Esophagus muscularis mucosa (tissue), 4 donors: ENCODE results near the gene RNF220. TPM values are rescaled to one million over a fixed set of nuclear protein-coding genes. Genes with fewer than 3 reads are reported as not detected.

Source experiments
- DNase-seq: peaks from one replicate; pipeline ENCODE4 v3.0.0-alpha.2; 2017; ENCODE audit errors: extremely low spot score
- H3K27ac ChIP-seq, 4 donors: fragments of 200-600 bp; sonication (generic); replicated peaks in 1 of 4; 1 replicate in 3 of 4; 2 replicates in 1 of 4; pipeline ENCODE4 v1.5.1; 2016 to 2019; ENCODE audit warnings: mild to moderate bottlenecking in 1 of 4
- H3K27me3 ChIP-seq, 4 donors: fragments of 200-600 bp; sonication (generic); one replicate each; pipeline versions ENCODE4 v1.5.1 to v1.6.0; 2016 to 2019
- H3K36me3 ChIP-seq, 4 donors: fragments of 200-600 bp; sonication (generic); one replicate each; pipeline ENCODE4 v1.5.1; 2016 to 2019
- H3K4me1 ChIP-seq, 4 donors: fragments of 200-600 bp; sonication (generic); one replicate each; pipeline ENCODE4 v1.5.1; 2016 to 2019
- H3K4me3 ChIP-seq, 4 donors: fragments of 200-600 bp; sonication (generic); 1 replicate in 2 of 4; 2 replicates in 2 of 4; pipeline ENCODE4 v1.5.1; 2016 to 2019; ENCODE audit warnings: mild to moderate bottlenecking in 4 of 4, moderate library complexity in 1 of 4
- H3K9me3 ChIP-seq, 4 donors: fragments of 200-600 bp; sonication (generic); 1 replicate in 3 of 4; 2 replicates in 1 of 4; pipeline ENCODE4 v1.5.1; 2016 to 2019
- EP300 ChIP-seq: sonication (generic); formaldehyde crosslinking; IDR thresholded peaks from one replicate; pipeline ENCODE4 v1.6.1; 2017; ENCODE audit warnings: antibody characterized with exemption
- POLR2A ChIP-seq: fragments of 450-650 bp; IDR thresholded peaks from one replicate; pipeline ENCODE4 v1.6.1; 2017; ENCODE audit warnings: antibody characterized with exemption, moderate library complexity, mild to moderate bottlenecking, low read depth
- POLR2AphosphoS5 ChIP-seq, 2 donors: sonication (generic); formaldehyde crosslinking; IDR thresholded peaks; one replicate each; pipeline ENCODE4 v1.6.1; 2017; ENCODE audit warnings: antibody characterized with exemption in 2 of 2
- WGBS: methylation state at CpG from one replicate; pipeline ENCODE4 v1.1.5; 2018; 5-methylcytosine and 5-hydroxymethylcytosine counted together
- intact Hi-C: fragments of 100-400 bp; cut with DNase I; formaldehyde crosslinking; loops from one replicate; pipeline ENCODE4 v1.15.1; 2023
- total RNA-seq, 4 donors: library from RNA; depleted of rRNA; stranded (reverse); fragments of >200 nt; gene quantifications; one replicate each; pipeline versions ENCODE4 v1.1.0 to v1.2.1, GENCODE V29; 2016
- TF ChIP-seq, protein P1 (sequence below), 3 experiments: fragments of 200-600 bp in 2 of 3; fragments of 450-650 bp in 1 of 3; sonication (generic) in 2 of 3; IDR thresholded peaks; one replicate each; pipeline ENCODE4 v1.5.1; 2017 to 2019; ENCODE audit warnings: antibody characterized with exemption in 3 of 3, mild to moderate bottlenecking in 2 of 3, moderate library complexity in 1 of 3

Gene RNF220
- total RNA-seq, 4 donors from 2014 or later, result 112 to 157 (median 126) TPM

DNA sequence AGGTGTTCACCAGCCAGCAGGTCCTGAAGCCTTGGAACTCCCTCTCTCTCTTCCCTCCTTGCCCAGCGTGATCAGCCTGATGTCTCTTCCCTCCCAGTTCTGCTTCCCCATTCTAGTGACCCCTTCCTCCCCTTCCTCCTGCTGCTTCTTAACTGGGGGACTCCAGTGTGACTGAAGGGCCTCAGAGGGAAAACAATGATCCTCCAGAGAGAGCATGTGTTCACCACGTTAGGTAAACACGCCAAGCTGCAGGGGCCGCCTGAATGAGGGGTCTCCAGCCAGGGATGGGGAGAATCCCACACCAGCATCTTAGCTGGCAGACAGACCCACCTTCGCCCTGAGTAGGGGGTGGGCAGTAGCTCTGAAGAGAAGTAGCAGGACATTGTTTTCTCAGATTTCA is 144.5 kb downstream of the RNF220 start:
- H3K27ac ChIP-seq, result no peak overlapping the region
- no peak overlapping the region for H3K4me3 ChIP-seq
- 39% methylated on average over 5 of the region's 5 CpGs for WGBS
- TF ChIP-seq, protein P1, sequence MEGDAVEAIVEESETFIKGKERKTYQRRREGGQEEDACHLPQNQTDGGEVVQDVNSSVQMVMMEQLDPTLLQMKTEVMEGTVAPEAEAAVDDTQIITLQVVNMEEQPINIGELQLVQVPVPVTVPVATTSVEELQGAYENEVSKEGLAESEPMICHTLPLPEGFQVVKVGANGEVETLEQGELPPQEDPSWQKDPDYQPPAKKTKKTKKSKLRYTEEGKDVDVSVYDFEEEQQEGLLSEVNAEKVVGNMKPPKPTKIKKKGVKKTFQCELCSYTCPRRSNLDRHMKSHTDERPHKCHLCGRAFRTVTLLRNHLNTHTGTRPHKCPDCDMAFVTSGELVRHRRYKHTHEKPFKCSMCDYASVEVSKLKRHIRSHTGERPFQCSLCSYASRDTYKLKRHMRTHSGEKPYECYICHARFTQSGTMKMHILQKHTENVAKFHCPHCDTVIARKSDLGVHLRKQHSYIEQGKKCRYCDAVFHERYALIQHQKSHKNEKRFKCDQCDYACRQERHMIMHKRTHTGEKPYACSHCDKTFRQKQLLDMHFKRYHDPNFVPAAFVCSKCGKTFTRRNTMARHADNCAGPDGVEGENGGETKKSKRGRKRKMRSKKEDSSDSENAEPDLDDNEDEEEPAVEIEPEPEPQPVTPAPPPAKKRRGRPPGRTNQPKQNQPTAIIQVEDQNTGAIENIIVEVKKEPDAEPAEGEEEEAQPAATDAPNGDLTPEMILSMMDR (IDR thresholded peaks at IDR 0.05), result no peak
- TF ChIP-seq EP300 (no peak), POLR2AphosphoS5 (IDR thresholded peaks at IDR 0.05) (no peak), POLR2A (no peak)
- intact Hi-C loops, result no loop called here
- DNase-seq, result no peak
- no peaks in the 10 kb centered on the region for H3K4me1 ChIP-seq
- peaks cover 0 to 21% (median 0%) of the 10 kb centered on the region in 4 donors for H3K27me3 ChIP-seq
- no peaks in the 10 kb centered on the region for H3K9me3 ChIP-seq
- no peaks in the 10 kb centered on the region for H3K36me3 ChIP-seq

DNA sequence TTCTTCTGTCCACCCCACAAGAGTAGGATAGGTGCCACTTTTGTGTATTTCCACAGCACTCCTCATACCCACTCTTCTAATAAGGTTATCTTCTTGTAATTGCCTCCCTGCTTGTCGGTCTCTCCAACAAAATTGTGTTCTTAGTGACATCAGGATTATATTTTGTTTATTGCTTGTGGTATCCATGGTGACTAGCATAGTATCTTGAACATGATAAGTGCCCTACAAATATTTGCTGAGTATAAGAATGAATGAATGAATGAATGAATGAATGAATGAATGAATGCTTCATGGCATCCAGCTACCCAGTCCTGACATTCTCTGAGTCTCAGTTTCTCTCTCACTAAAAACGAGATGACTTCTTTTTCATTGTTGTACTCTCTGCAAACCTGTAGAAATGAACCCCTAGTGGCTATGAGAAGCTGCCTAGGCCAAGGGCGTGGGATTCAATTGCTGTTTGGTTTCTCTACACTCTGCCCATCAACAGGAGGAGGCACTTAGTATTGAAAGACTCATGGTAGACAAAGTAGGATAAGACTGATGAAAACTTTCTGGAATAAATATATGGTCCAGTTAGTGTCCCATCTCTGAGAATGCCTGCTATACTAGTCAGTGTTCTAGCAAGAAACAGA is 148.2 kb downstream of the RNF220 start:
- no peak overlapping the region for H3K4me3 ChIP-seq
- intact Hi-C loops, result no loop called here
- no peak overlapping the region for H3K27ac ChIP-seq
- TF ChIP-seq, protein P1 (IDR thresholded peaks at IDR 0.05), result no peak
- TF ChIP-seq POLR2AphosphoS5 (IDR thresholded peaks at IDR 0.05) (no peak), POLR2A (no peak), EP300 (no peak)
- H3K9me3 ChIP-seq, result no peaks in the 10 kb centered on the region
- no peaks in the 10 kb centered on the region for H3K4me1 ChIP-seq
- no peak for DNase-seq
- H3K36me3 ChIP-seq, result no peaks in the 10 kb centered on the region
- 58% methylated on average over 3 of the region's 3 CpGs for WGBS
- peaks cover 0 to 9% (median 0%) of the 10 kb centered on the region in 4 donors for H3K27me3 ChIP-seq

DNA sequence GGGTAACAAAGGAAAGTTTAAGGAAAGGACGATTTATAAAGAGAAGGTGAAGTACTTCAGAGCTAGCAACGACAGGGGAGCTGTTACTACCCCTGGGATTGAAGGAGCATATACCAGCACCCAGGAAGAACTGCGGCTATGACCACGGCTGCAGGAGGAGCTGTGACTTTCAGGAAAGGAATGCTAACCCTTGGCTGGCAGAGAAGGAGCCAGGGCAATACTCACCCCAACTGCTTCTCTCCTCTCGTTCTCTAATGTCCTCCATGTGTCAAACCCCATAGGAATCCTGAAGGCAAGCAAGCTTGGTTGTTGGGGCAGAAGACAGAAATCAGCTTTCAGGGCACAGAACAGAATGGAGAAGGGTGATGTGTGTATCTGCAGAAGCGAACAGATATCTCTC is 148.7 kb downstream of the RNF220 start:
- DNase-seq, result no peak
- intact Hi-C loops, result no loop called here

DNA sequence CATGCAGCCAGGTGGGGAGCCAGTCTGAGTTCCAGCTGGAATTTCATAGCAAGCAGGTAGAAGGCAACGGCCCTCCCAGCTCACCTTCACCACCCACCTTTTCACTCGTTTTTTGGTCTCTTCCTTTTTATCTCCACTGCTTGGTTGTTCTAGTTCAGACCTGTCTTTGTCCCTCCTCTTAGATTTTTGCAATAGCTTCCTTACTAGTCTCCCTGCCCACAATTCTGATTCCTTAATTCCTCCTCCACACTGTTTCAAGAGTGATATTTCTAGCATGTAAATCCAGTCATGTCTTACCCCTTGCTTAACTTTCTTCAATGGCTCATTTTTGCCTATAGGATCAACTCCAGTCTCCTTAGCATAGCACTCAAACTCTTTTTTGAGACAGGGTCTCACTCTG is 149.7 kb downstream of the RNF220 start:
- no peaks in the 10 kb centered on the region for H3K4me1 ChIP-seq
- no peaks in the 10 kb centered on the region for H3K36me3 ChIP-seq
- intact Hi-C loops, result no loop called here
- DNase-seq, result no peak
- no peaks in the 10 kb centered on the region for H3K9me3 ChIP-seq
- H3K27ac ChIP-seq, result no peak overlapping the region
- WGBS, result 77% methylated on average over 2 of the region's 2 CpGs
- TF ChIP-seq EP300, result no peak
- TF ChIP-seq POLR2AphosphoS5 (IDR thresholded peaks at IDR 0.05), result no peak
- no peak for TF ChIP-seq POLR2A
- TF ChIP-seq, protein P1 (IDR thresholded peaks at IDR 0.05), result no peak
- H3K27me3 ChIP-seq, result peaks cover 0 to 9% (median 0%) of the 10 kb centered on the region in 4 donors
- no peak overlapping the region for H3K4me3 ChIP-seq

More for the DNA sequence above, 148.7 kb downstream of the RNF220 start:
- peaks cover 0 to 9% (median 0%) of the 10 kb centered on the region in 4 donors for H3K27me3 ChIP-seq
- TF ChIP-seq POLR2AphosphoS5 (IDR thresholded peaks at IDR 0.05) (no peak), POLR2A (no peak), EP300 (no peak)
- TF ChIP-seq, protein P1 (IDR thresholded peaks at IDR 0.05), result no peak
- no peak overlapping the region for H3K4me3 ChIP-seq
- H3K9me3 ChIP-seq, result no peaks in the 10 kb centered on the region
- no peaks in the 10 kb centered on the region for H3K36me3 ChIP-seq
- no peaks in the 10 kb centered on the region for H3K4me1 ChIP-seq
- no peak overlapping the region for H3K27ac ChIP-seq
- WGBS, result 77% methylated on average over 6 of the region's 6 CpGs

DNA sequence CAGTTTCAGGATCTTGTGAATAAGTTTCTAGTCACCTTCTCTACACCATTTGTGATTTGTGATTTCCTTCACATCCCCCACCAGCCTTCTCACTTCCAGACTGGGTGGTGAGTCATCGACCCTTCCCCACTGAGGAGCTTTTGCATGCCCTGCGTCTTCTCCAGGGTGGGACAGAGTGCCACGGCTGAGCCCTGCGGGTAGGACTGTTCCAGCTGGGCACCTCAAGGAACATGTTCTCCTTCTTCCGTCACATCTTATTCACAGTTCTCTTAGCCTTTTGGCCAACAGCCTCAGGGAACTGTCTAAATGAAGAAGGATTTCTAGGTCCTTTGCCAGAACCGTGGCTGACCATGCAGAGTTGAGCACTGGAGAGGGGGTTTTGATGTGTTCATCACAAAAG is 152.7 kb downstream of the RNF220 start:
- Histone ChIP-seq H3K9me3 (no peaks in the 10 kb centered on the region), H3K36me3 (no peaks in the 10 kb centered on the region), H3K27me3 (peaks cover 0 to 24% (median 0%) of the 10 kb centered on the region in 4 donors), H3K4me3 (no peak overlapping the region), H3K4me1 (no peaks in the 10 kb centered on the region), H3K27ac (no peak overlapping the region)
- TF ChIP-seq POLR2AphosphoS5 (IDR thresholded peaks at IDR 0.05) (no peak), EP300 (no peak), POLR2A (no peak)
- TF ChIP-seq, protein P1 (IDR thresholded peaks at IDR 0.05), result no peak
- intact Hi-C loops, result no loop called here
- no peak for DNase-seq
- WGBS, result 62% methylated on average over 6 of the region's 6 CpGs
